Motor neuron (in vitro differentiated cells): Measurements from ENCODE around the gene TRIM31. TPM values are rescaled to one million over a fixed set of nuclear protein-coding genes. Genes with fewer than 3 reads are reported as not detected.
"Not testable (repeated sequence)": the region's sequence is repeated elsewhere in the genome, so short reads cannot be mapped to it uniquely, and the experiment has no call there.

Source experiments
- ATAC-seq, 8 experiments: fragments of 200-7000 bp; cut with Tn5 transposase; replicated peaks in 6 of 8; 2 replicates each; pipeline ENCODE4 v1.8.0; 2021; ENCODE audit warnings: mild to moderate bottlenecking in 8 of 8, moderate library complexity in 8 of 8
- H3K27ac ChIP-seq, 2 donors: fragments of 250-450 bp; sonication (Bioruptor Pico); 2 replicates each; pipeline ENCODE4 v1.9.0; 2021; ENCODE audit warnings: antibody characterized with exemption in 2 of 2, mild to moderate bottlenecking in 2 of 2, moderate library complexity in 1 of 2
- H3K4me1 ChIP-seq, 2 donors: fragments of 250-450 bp; sonication (Bioruptor Pico); replicated peaks in 1 of 2; 2 replicates each; pipeline ENCODE4 v1.6.1; 2021; ENCODE audit warnings: antibody characterized with exemption in 2 of 2, mild to moderate bottlenecking in 2 of 2, moderate library complexity in 1 of 2
- H3K4me3 ChIP-seq, 5 donors: fragments of 250-450 bp; sonication (Bioruptor Pico); 2 replicates each; pipeline ENCODE4 v1.9.0; 2021; ENCODE audit warnings: antibody characterized with exemption in 5 of 5, mild to moderate bottlenecking in 5 of 5, moderate library complexity in 4 of 5
- WGBS, 10 experiments: fragments of 450-650 bp; shearing (Covaris generic); methylation state at CpG; one replicate each; pipeline ENCODE4 v1.0.0; 2022; 5-methylcytosine and 5-hydroxymethylcytosine counted together
- in situ Hi-C, 9 experiments: fragments of 400-800 bp; cut with MboI; loops; one replicate each; pipeline ENCODE4 v1.15.0; 2021; ENCODE audit warnings: low sequenced_read_pairs in 9 of 9, low pct_unique_long_range_greater_than_20kb in 2 of 9; ENCODE audit not compliant: unreplicated experiment in 9 of 9
- total RNA-seq, 8 experiments: library from RNA; unstranded; fragments of 300-600 nt; gene quantifications; 2 replicates each; pipeline versions ENCODE4 v1.2.3 to v1.2.4, GENCODE V29; 2022

TRIM31 gene
- total RNA-seq, 8 experiments from 2014 or later: 0.25 to 15.1 (median 0.90) TPM; not detected in 3

- not testable (repeated sequence) for H3K4me3 ChIP-seq, ATAC-seq, H3K4me1 ChIP-seq, H3K27ac ChIP-seq
- in situ Hi-C loops: loop anchor here in 2 of 9 experiments (25.0 kb wide), 1 partner anchor 303 kb away; the partner anchor contains the start of gene HLA-G (in 2 of the 2)
- WGBS, 10 experiments: 13 to 80% (median 45%) methylated on average over 1 to 3 of the region's 8 CpGs; no CpG with 5 or more reads in 6 of the 10 experiments
Observed at GRCh38 chr6:30140240-30140639, 27.4 kb upstream of the TRIM31 start.

- WGBS, 10 experiments: 20 to 68% (median 57%) methylated on average over 1 to 8 of the region's 11 CpGs
- ATAC-seq: no peak
- in situ Hi-C loops: loop anchor here in 3 of 9 experiments (10.0 to 25.0 kb wide), 2 partner anchors 292 to 299 kb away; partner anchors contain the start of gene HLA-G (in 2 of the 3)
Observed at GRCh38 chr6:30136570-30137286, 23.8 kb upstream of the TRIM31 start.

GRCh38 chr6:30135757-30136156 lies 22.9 kb upstream of the TRIM31 start, which contains the start of gene TRIM40:
Gene TRIM40 (plus strand): TSS chr6:30136140. CDS start chr6:30137037, 897 bp downstream.
- Histone ChIP-seq H3K4me1 (no peaks in the 10 kb centered on the region), H3K4me3 (no peak within 1 kb of the TSS), H3K27ac (no peak within 1 kb of the TSS)
- 0 to 60% (median 53%) methylated on average over 1 to 4 of the region's 4 CpGs; no CpG with 5 or more reads in 3 of the 10 experiments for WGBS, 10 experiments
- in situ Hi-C loops: loop anchor here in 3 of 9 experiments (10.0 to 25.0 kb wide), 2 partner anchors 291 to 298 kb away; partner anchors contain the start of gene HLA-G (in 2 of the 3)
- no peak for ATAC-seq

More at GRCh38 chr6:30136570-30137286, 23.8 kb upstream of the TRIM31 start:
- no peaks in the 10 kb centered on the region for H3K4me1 ChIP-seq
- no peak overlapping the region for H3K4me3 ChIP-seq
- no peak overlapping the region for H3K27ac ChIP-seq

GRCh38 chr6:30135147-30135546 lies 22.3 kb upstream of the TRIM31 start:
- no peak overlapping the region for H3K27ac ChIP-seq
- H3K4me3 ChIP-seq: no peak overlapping the region
- no peaks in the 10 kb centered on the region for H3K4me1 ChIP-seq
- ATAC-seq: no peak
- in situ Hi-C loops: loop anchor here in 3 of 9 experiments (10.0 to 25.0 kb wide), 2 partner anchors 290 to 298 kb away; partner anchors contain the start of gene HLA-G (in 2 of the 3)
- 20 to 100% (median 86%) methylated on average over 1 to 2 of the region's 2 CpGs; no CpG with 5 or more reads in 2 of the 10 experiments for WGBS, 10 experiments

GRCh38 chr6:30131947-30132497 lies 19.1 kb upstream of the TRIM31 start:
- Histone ChIP-seq H3K4me3 (no peak overlapping the region), H3K27ac (no peak overlapping the region), H3K4me1 (no peaks in the 10 kb centered on the region)
- 48 to 100% (median 78%) methylated on average over 1 to 2 of the region's 2 CpGs; no CpG with 5 or more reads in 3 of the 10 experiments for WGBS, 10 experiments
- in situ Hi-C loops: loop anchor here in 3 of 9 experiments (10.0 to 25.0 kb wide), 2 partner anchors 287 to 295 kb away; partner anchors contain the start of gene HLA-G (in 2 of the 3)
- no peak for ATAC-seq

- peak; percentile 76 to 92 (median 80) for ATAC-seq
- WGBS, 10 experiments: 13 to 47% (median 28%) methylated on average over 1 to 15 of the region's 16 CpGs; no CpG with 5 or more reads in 1 of the 10 experiments
- H3K4me3 ChIP-seq: no peak overlapping the region
- H3K4me1 ChIP-seq: no peaks in the 10 kb centered on the region
- no peak overlapping the region for H3K27ac ChIP-seq
- in situ Hi-C loops: loop anchor here in 3 of 9 experiments (10.0 to 25.0 kb wide), 2 partner anchors 286 to 294 kb away; partner anchors contain the start of gene HLA-G (in 2 of the 3)
Observed at GRCh38 chr6:30130887-30131862, 18.3 kb upstream of the TRIM31 start.

GRCh38 chr6:30130179-30130679 lies 17.3 kb upstream of the TRIM31 start:
- 0 to 85% (median 46%) methylated on average over 1 to 4 of the region's 4 CpGs; no CpG with 5 or more reads in 1 of the 10 experiments for WGBS, 10 experiments
- in situ Hi-C loops: loop anchor here in 3 of 9 experiments (10.0 to 25.0 kb wide), 2 partner anchors 285 to 293 kb away; partner anchors contain the start of gene HLA-G (in 2 of the 3)
- Histone ChIP-seq H3K27ac (no peak overlapping the region), H3K4me1 (no peaks in the 10 kb centered on the region), H3K4me3 (no peak overlapping the region)
- ATAC-seq: no peak

- H3K27ac ChIP-seq: no peak overlapping the region
- WGBS, 10 experiments: 42 to 100% (median 71%) methylated on average over 1 to 9 of the region's 10 CpGs
- in situ Hi-C loops: loop anchor here in 3 of 9 experiments (10.0 to 25.0 kb wide), 2 partner anchors 285 to 292 kb away; partner anchors contain the start of gene HLA-G (in 2 of the 3)
- peak in 3 of 8 experiments; percentile 17 to 64 (median 64) for ATAC-seq
- H3K4me3 ChIP-seq: no peak overlapping the region
- H3K4me1 ChIP-seq: no peaks in the 10 kb centered on the region
Observed at GRCh38 chr6:30129265-30130178, 16.6 kb upstream of the TRIM31 start.

GRCh38 chr6:30127238-30128093 lies 14.6 kb upstream of the TRIM31 start:
- no peak for ATAC-seq
- Histone ChIP-seq H3K4me1 (no peaks in the 10 kb centered on the region), H3K4me3 (no peak overlapping the region), H3K27ac (no peak overlapping the region)
- in situ Hi-C loops: loop anchor here in 2 of 9 experiments (25.0 kb wide), 1 partner anchor 290 kb away; the partner anchor contains the start of gene HLA-G (in 2 of the 2)
- WGBS, 10 experiments: 0 to 39% (median 11%) methylated on average over 2 to 29 of the region's 50 CpGs; no CpG with 5 or more reads in 3 of the 10 experiments

- no peaks in the 10 kb centered on the region for H3K4me1 ChIP-seq
- ATAC-seq: peak in 3 of 8 experiments; percentile 23 to 80 (median 71)
- no peak overlapping the region for H3K27ac ChIP-seq
- in situ Hi-C loops: loop anchor here in 1 of 9 experiments (25.0 kb wide), 1 partner anchor 260 kb away; no protein-coding TSS in a partner anchor
- WGBS, 10 experiments: 6 to 70% (median 40%) methylated on average over 1 to 2 of the region's 2 CpGs; no CpG with 5 or more reads in 1 of the 10 experiments
- no peak overlapping the region for H3K4me3 ChIP-seq
Observed at GRCh38 chr6:30122515-30122914, 9.6 kb upstream of the TRIM31 start.
